Measurements from ENCODE around the gene PLEKHJ1. TPM values are rescaled to one million over a fixed set of nuclear protein-coding genes. Genes with fewer than 3 reads are reported as not detected.

The PLEKHJ1 gene
- polyA plus RNA-seq, 4 donors, result 58.4 to 91.2 (median 63.3) TPM

- DNase-seq (ENCODE audit: low read depth in 4 of 4, low spot score in 3 of 4), result no peak
These were observed 15.3 kb upstream of the PLEKHJ1 start for GRCh38 chr19:2251106-2252054.

DNA sequence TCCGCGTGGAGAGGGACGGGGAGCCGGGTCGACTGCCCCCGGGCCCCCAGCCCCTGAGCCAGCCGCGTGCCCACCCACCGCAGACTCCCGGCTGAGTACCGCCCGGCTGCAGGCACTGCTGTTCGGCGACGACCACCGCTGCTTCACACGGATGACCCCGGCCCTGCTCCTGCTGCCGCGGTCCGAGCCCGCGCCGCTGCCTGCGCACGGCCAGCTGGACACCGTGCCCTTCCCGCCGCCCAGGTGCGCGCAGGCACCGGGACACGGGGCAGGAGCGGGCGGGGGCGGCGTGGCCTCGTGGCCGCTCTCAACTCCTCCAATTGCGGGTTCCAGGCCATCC is 14.6 kb upstream of the PLEKHJ1 start:
- no peak for DNase-seq (ENCODE audit: low read depth in 4 of 4, low spot score in 3 of 4)

DNA sequence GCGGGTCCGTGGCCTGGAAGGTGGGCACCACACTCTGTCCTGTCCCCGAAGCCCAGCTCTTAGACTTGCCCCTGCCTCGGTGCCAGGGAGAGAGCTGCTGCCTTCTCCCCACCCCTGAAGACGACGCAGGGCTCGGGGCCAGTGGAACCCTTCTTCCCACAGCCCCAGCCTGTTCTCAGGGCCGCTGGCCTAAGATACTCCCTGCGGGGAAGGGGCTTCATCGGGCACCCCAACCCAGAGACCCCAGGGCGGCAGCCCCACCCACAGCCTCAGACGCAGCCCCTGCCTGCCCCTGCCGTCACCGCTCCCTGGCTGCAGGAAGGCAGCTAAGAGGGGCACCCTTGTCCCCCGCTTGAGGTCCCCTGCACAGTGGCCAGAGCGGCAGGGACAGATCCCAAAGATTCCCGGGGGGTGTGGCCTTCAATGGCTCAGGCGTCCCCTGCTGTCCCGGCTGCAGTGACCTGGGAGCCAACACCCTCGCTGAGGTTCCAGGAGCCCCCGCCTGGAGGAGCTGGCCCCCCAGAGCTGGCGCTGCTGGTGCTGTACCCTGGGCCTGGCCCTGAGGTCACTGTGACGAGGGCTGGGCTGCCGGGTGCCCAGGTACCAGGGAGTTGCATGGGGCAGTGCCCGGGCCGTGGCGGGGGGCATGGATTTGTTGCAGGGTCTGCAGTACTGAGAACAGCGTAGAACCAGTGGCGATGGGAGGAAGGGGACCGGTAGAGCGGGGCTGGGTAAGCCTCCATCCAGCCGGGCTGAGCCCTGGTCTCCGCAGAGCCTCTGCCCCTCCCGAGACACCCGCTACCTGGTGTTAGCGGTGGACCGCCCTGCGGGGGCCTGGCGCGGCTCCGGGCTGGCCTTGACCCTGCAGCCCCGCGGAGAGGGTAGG is 14.0 kb upstream of the PLEKHJ1 start:
- DNase-seq (ENCODE audit: low read depth in 4 of 4, low spot score in 3 of 4), result no peak

DNA sequence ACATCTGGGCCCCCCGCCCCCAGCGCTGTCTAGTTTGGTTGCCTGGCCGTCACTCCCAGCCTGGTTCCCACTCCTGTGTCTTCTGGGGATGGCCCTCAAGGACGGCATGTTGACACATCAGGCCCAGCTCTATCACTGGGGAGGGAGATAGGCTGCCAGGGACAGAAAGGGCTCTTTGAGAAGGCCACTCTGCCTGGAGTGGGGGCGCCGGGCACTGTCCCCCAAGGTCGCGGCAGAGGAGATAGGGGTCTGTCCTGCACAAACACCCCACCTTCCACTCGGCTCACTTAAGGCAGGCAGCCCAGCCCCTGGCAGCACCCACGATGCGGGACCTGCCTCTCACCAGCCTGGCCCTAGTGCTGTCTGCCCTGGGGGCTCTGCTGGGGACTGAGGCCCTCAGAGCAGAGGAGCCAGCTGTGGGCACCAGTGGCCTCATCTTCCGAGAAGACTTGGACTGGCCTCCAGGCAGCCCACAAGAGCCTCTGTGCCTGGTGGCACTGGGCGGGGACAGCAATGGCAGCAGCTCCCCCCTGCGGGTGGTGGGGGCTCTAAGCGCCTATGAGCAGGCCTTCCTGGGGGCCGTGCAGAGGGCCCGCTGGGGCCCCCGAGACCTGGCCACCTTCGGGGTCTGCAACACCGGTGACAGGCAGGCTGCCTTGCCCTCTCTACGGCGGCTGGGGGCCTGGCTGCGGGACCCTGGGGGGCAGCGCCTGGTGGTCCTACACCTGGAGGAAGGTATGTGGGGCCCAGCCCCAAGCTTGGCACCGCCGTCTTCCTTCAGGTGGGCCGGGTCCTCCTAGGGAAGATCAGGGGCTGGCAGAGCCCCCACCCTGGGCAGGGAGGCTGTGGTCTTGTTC is 13.1 kb upstream of the PLEKHJ1 start, which contains the start of gene AMH:
TSS of gene AMH (plus strand) at position 314 of the 857 bp plus-strand sequence. CDS start at position 324, 10 bp downstream.
- DNase-seq (ENCODE audit: low read depth in 4 of 4, low spot score in 3 of 4), result no peak

DNA sequence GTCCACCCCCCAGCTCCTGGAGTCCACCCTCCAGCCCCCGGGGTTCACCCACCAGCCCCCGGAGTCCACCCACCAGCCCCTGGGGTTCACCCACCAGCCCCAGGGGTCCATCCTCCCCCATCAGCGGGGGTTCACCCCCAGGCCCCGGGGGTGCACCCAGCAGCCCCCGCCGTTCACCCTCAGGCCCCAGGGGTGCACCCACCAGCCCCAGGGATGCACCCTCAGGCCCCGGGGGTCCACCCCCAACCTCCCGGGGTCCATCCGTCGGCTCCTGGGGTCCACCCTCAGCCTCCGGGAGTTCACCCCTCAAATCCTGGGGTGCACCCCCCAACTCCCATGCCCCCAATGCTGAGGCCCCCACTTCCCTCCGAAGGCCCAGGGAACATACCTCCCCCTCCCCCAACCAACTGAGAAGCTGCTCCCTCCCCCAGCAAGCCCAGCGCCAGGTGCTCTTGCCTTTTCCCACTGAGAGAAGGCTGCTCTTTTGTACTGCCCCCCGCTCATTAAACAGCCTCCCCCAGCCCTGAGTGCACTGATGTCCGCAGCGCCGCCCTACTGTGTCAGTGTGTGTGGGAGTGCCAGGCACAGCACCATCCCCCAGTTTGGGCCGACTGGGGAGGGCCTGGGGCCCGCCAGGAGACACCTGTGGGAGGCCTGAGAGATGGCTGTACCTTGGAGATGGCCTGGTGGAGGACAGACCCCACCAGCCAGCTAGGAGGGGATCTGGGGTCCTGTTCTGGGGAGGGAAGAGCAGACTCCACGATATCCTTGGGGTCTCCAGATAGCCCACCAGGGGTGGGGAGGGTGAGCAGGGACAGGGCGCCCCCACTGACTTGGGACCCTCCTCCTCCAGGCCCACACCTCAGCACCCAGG is 12.2 kb upstream of the PLEKHJ1 start:
- DNase-seq (ENCODE audit: low read depth in 4 of 4, low spot score in 3 of 4), result no peak

DNA sequence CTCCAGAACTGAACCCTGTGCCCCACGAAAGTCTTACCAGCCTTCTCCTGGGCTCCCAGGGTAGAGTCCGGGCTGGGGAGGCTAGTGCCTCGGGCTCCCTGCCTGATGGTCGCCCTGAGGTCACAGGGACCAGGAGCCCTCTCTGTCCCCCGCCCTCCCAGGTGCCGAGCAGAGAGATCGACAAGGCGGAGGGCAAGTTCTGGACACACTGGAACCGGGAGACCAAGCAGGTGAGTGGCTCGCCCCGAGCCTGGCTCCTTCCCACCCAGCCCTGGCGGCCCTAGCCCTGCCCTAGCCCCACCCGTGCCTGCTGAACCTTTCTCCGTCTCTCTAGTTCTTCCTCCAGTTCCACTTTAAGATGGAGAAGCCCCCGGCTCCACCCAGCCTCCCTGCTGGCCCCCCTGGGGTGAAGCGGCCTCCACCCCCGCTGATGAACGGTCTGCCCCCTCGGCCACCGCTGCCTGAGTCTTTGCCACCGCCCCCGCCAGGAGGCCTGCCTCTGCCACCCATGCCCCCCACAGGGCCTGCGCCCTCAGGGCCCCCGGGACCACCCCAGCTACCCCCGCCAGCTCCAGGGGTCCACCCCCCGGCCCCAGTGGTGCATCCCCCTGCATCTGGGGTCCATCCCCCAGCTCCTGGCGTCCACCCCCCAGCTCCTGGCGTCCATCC is 11.4 kb upstream of the PLEKHJ1 start:
- no peak for DNase-seq (ENCODE audit: low read depth in 4 of 4, low spot score in 3 of 4)

DNA sequence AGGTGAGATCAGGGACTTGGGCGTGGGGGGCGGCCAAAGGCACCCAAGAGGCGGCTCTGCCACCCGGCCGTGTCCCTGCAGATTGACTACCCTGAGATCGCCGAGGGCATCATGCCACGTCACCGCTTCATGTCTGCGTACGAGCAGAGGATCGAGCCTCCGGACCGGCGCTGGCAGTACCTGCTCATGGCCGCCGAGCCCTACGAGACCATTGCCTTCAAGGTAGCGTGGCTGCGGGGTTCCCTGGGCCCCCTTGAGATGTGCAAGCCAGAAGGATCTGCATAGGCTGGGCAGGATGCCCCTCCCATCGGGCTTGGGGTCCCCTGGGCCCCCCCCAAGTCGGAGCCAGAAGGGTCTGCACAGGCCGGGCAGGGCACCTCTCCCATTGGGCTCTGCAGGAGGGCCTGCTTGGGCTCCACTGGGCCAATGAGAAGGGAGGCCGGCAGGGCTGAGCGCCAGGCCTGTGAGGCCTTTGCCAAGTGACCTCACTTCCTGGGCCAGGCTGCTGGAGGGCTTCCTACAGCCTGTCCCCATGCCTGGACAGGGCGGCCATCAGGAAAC is 10.8 kb upstream of the PLEKHJ1 start:
- no peak for DNase-seq (ENCODE audit: low read depth in 4 of 4, low spot score in 3 of 4)

DNA sequence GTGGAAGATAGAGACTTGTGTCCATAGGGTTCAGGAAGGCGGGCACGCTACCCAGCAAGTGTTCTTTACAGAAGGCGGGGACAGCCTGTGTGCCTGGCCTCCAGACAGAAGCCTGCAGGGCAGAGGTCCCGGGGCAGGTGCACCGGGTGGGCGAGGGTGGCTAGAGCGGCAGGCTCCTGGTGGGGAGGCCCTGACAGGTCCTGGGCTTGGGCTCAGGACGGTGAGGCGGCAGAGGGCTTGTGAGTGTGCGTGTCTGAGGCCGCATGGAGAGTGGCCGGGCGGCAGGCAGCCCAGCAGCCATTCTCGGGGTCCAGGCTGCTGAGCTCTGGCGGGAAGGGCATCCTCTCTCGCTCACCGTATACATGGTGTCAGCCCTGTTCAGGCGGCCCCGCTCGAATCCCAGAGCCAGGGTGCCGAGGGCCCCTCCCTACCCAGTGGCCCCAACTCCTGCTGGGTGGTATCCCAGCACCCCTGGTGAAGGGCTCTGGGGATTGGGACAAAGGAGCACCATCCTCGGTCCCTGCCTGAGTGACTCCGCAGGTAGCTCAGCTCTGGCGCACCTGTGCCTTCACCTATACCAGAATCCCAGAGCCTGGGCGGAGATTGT is 10.0 kb upstream of the PLEKHJ1 start:
- DNase-seq (ENCODE audit: low read depth in 4 of 4, low spot score in 3 of 4), result no peak

DNA sequence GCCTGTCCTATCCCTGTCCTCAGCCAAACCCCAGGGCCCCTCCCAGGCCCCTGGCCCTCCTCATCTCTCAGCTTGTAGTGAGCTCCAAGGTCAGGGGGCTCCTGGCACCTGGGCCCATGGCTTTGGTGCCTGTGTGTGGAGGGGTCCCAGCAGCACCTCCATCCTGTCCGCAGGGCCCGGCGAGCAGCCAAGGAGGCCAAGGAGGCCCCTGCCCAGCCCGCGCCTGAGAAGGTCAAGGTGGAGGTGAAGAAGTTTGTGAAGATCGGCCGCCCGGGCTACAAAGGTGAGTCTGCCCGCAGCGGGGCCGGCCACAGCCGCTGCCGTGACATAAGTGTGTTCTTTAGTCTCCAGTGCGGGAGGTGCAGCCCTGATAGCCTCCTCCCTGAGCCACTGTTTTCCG is 9.1 kb upstream of the PLEKHJ1 start:
- no peak for DNase-seq (ENCODE audit: low read depth in 4 of 4, low spot score in 3 of 4)

DNA sequence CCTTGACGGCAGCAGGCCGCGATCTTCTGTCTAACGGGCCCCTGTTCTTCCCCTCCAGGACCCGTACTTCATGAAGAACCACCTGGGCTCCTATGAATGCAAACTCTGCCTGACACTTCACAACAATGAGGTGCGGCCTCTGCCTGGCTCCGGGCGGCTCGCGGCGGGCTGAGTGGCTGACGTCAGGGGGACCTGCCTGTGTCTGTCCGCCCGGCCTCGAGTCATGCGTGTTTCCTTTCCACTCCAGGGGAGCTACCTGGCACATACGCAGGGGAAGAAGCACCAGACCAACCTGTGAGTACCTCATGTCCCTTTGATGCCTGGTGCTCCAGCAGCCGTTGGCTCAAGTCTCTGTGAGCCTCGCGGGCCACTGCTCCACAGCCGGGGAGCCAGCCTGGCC is 8.4 kb upstream of the PLEKHJ1 start:
- no peak for DNase-seq (ENCODE audit: low read depth in 4 of 4, low spot score in 3 of 4)

- no peak for DNase-seq (ENCODE audit: low read depth in 4 of 4, low spot score in 3 of 4)
These were observed 7.9 kb upstream of the PLEKHJ1 start for GRCh38 chr19:2244125-2244411.

DNA sequence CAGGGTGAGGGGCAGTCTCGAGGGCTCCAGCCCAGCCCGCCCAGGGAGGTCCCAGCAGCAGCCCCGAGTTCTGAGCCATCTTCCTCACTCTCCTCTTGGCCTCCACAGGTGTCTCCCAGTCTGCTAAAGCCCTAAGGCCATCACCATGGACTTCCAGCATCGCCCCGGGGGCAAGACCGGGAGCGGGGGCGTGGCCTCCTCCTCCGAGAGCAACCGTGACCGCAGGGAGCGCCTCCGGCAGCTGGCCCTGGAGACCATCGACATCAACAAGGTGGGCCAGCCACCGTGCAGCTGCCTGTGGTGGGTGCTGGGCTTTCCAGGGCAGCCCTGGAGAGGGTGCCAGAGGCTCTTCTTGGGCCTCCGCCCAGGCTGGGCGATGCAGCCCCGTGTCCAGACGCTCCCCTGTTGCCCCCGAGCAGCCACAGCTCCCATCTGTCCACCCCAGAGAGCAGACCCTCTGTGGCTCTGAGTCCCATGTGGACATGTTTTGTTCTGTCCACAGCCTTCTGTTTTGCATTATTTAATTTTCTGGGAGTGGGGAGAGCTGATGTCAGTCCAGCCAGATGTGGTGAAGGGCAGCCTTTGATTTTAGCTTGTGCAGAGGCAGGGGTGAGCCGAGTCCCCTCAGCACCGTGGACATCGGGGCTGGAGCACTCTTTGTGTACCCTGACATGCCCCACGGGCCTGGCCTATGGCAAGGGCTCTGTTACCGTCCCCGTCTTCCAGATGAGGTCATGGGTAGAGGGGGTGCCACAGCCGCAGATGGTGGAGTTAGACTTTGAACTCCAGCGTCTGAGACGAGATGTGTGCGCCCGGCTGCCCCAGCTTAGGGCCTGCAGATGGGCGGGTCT is 7.4 kb upstream of the PLEKHJ1 start:
- no peak for DNase-seq (ENCODE audit: low read depth in 4 of 4, low spot score in 3 of 4)

DNA sequence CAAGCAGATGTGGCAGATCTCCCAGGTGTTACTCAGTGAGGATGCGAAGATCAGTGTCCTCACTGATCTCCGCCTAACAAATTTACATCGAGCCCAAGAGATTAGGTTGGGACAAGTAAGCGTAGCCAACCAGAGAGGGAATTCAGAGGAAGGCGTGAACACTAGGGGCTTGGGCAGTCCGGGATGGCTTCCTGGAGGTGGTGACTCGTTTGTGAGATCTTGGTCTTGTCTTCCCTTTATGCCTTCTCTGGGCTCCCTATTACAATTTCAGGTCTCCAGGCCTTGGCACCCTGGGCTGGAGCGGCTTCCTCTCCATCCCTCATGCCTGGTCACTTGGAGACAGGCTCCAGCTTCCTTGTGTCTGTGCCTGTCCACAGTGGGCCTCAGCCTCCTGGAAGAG is 6.7 kb upstream of the PLEKHJ1 start:
- no peak for DNase-seq (ENCODE audit: low read depth in 4 of 4, low spot score in 3 of 4)

DNA sequence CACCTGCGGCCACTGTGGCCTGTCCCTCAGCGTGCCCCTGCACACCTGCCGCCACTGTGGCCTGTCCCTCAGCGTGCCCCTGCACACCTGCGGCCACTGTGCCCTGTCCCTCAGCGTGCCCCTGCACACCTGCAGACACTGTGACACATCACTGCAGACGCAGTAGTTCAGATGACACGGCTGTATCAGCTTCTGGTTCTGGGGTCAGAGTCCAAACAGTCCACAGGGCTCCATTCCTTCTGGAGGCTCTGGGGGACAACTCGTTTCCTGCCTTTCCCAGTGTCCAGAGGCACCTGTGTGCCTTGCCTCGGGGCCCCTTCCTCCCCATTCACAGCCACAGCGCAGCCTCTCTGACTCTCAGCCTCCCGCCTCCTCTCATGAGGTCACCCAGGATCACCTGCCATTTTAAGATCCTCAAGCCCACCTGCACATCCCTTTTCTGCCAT is 6.0 kb upstream of the PLEKHJ1 start:
- no peak for DNase-seq (ENCODE audit: low read depth in 4 of 4, low spot score in 3 of 4)

GRCh38 chr19:2240881-2241760 is 5.0 kb upstream of the PLEKHJ1 start:
- DNase-seq (ENCODE audit: low read depth in 4 of 4, low spot score in 3 of 4), result no peak

Measured in right renal pelvis (tissue), 4 donors.